Measurements from ENCODE around the gene BRF1.

GRCh38 chr14:105334383-105335230 is 33.8 kb upstream of the BRF1 start:
- TF ChIP-seq, protein P1, sequence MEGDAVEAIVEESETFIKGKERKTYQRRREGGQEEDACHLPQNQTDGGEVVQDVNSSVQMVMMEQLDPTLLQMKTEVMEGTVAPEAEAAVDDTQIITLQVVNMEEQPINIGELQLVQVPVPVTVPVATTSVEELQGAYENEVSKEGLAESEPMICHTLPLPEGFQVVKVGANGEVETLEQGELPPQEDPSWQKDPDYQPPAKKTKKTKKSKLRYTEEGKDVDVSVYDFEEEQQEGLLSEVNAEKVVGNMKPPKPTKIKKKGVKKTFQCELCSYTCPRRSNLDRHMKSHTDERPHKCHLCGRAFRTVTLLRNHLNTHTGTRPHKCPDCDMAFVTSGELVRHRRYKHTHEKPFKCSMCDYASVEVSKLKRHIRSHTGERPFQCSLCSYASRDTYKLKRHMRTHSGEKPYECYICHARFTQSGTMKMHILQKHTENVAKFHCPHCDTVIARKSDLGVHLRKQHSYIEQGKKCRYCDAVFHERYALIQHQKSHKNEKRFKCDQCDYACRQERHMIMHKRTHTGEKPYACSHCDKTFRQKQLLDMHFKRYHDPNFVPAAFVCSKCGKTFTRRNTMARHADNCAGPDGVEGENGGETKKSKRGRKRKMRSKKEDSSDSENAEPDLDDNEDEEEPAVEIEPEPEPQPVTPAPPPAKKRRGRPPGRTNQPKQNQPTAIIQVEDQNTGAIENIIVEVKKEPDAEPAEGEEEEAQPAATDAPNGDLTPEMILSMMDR (IDR thresholded peaks at IDR 0.05; ENCODE audit: poor library complexity) = no peak
- TF ChIP-seq EZH2 (IDR thresholded peaks at IDR 0.05; ENCODE audit: borderline replicate concordance) = no peak

Measured in hepatocyte (in vitro differentiated cells).